Activated naive CD4-positive, alpha-beta T cell treated with anti-CD3 and anti-CD28 coated beads, Interleukin-2, amount 50 U/mL, for 24 hours (primary cell): ENCODE results near the gene ASB6.

Source experiments
- H3K27ac Mint-ChIP-seq: one replicate; pipeline ENCODE4 v1.8.0; 2021; ENCODE audit warnings: mild to moderate bottlenecking, mixed read lengths
- H3K27me3 Mint-ChIP-seq: one replicate; pipeline ENCODE4 v1.8.0; 2021; ENCODE audit warnings: mixed read lengths
- H3K36me3 Mint-ChIP-seq: one replicate; pipeline ENCODE4 v1.8.0; 2021; ENCODE audit warnings: mixed read lengths
- H3K4me1 Mint-ChIP-seq: one replicate; pipeline ENCODE4 v1.8.0; 2021; ENCODE audit warnings: mixed read lengths
- H3K4me3 Mint-ChIP-seq: one replicate; pipeline ENCODE4 v1.8.0; 2021; ENCODE audit warnings: mild to moderate bottlenecking, mixed read lengths
- H3K9me3 Mint-ChIP-seq: one replicate; pipeline ENCODE4 v1.8.0; 2021; ENCODE audit warnings: mixed read lengths

Gene ASB6

DNA sequence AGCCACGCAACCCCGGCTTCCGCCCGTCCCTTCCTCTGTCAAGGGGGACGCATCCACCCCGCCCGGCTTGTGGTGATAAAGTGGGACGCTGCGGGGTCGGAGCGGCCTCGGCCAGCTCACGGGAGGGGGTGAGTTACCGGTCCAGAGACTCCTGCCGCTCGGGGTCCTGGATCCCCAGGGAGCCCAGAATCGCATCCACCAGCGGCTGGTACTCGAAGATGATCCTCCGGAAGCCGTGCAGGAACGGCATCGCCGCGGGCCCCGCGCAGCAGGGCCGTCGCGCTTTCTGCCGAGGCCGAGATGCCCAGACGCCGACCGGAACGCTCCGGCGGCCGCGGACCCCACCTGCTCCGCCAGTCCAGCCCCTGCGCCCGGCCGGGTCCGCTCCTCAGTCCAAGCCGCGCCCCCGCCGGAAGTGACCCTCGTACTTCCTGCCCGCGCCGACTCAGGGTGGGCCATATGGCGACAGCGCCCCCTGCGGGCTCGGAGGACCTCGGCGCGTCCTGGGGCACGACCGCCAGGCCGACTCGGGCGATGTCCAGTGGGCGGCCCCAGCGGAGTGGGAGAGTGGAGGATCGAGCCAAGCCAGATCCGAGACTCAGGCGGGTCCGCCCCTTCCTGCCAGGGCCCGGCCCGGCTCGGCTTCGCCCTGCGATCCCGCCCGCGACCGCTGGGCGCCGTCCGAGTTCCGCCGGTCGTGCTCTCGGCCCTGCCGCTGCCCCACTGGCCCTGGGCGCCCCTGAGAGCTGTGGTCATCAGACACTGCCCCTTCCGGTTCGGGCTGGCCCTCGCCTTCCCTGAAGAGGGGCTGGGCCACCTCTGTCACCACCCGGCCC, at the start of gene ASB6:
Gene ASB6 (minus strand): TSS at position 402 of the 836 bp plus-strand sequence. CDS start 152 bp downstream, at position 250.
- peaks cover 23% of the 10 kb centered on the region for H3K4me1 Mint-ChIP-seq
- H3K36me3 Mint-ChIP-seq, result peaks cover 1% of the 10 kb centered on the region
- no peaks in the 10 kb centered on the region for H3K9me3 Mint-ChIP-seq
- H3K27me3 Mint-ChIP-seq, result no peaks in the 10 kb centered on the region
- H3K4me3 Mint-ChIP-seq, result peak within 1 kb of the TSS; percentile 91
- peak within 1 kb of the TSS; percentile 79 for H3K27ac Mint-ChIP-seq

DNA sequence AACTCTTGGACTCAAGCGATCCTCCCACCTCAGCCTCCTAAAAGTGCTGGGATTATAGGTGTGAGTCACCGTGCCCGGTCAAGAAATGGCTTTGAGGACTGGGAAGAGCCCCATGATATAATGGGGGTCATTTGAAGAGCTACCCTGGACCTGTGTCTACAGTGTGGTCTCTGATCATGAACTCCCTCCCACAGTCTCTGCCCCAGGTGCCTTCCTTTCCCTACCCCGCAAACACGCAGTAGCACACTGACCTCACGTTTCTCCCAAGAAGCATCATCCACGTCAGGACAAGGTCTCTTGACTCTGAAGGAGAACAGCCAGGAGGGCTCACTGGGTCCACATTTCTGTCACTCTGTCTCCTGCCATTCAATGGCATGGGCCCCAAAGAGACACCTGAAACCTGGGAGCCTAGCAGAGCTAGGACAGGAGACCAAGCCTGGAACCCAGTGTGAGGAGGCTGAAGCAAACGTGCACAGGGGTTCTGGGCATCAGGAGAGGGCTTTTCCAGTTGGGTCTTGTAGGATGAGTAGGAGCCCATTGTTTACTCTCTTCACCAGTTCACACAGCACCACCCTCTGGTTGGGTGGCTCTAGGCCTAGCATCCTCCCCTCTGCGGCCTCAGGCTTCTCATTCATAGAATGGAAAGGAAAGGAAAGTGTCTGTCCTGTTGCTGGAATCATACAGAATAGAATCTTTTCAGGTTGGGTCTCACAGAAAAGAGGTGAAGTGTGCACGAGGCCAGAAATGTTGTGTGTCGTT, 46.5 kb upstream of the ASB6 start:
- Mint-ChIP-seq H3K27ac (no peak overlapping the region), H3K9me3 (no peaks in the 10 kb centered on the region), H3K27me3 (no peaks in the 10 kb centered on the region), H3K4me3 (no peak overlapping the region), H3K36me3 (no peaks in the 10 kb centered on the region), H3K4me1 (no peaks in the 10 kb centered on the region)

- Mint-ChIP-seq H3K4me1 (no peaks in the 10 kb centered on the region), H3K27ac (no peak overlapping the region), H3K36me3 (no peaks in the 10 kb centered on the region), H3K27me3 (no peaks in the 10 kb centered on the region), H3K4me3 (no peak overlapping the region), H3K9me3 (no peaks in the 10 kb centered on the region)
These were observed 45.4 kb upstream of the ASB6 start for GRCh38 chr9:129687391-129687790.

GRCh38 chr9:129686736-129687135, 44.8 kb upstream of the ASB6 start:
- Mint-ChIP-seq H3K9me3 (no peaks in the 10 kb centered on the region), H3K36me3 (no peaks in the 10 kb centered on the region), H3K27me3 (peaks cover 2% of the 10 kb centered on the region), H3K4me3 (no peak overlapping the region), H3K27ac (no peak overlapping the region), H3K4me1 (no peaks in the 10 kb centered on the region)

DNA sequence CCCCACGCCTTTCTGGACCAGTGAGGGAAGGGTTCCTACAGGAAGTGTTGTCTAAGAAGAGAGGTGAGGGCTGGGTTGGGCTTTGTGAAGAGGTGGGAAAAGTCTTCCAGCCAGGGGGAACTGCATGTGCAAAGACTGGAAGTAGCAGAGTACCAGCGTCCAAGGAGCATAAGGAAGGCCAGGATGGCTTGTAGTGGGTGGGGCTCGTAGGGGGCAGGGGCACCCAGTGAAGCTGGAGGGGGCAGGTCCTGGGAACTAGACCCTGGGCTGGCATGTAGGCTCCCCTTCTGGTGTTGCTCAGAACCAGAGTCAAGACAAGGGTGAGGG, 43.9 kb upstream of the ASB6 start:
- Mint-ChIP-seq H3K4me1 (no peaks in the 10 kb centered on the region), H3K36me3 (no peaks in the 10 kb centered on the region), H3K9me3 (no peaks in the 10 kb centered on the region), H3K27ac (no peak overlapping the region), H3K27me3 (peaks cover 2% of the 10 kb centered on the region), H3K4me3 (no peak overlapping the region)

DNA sequence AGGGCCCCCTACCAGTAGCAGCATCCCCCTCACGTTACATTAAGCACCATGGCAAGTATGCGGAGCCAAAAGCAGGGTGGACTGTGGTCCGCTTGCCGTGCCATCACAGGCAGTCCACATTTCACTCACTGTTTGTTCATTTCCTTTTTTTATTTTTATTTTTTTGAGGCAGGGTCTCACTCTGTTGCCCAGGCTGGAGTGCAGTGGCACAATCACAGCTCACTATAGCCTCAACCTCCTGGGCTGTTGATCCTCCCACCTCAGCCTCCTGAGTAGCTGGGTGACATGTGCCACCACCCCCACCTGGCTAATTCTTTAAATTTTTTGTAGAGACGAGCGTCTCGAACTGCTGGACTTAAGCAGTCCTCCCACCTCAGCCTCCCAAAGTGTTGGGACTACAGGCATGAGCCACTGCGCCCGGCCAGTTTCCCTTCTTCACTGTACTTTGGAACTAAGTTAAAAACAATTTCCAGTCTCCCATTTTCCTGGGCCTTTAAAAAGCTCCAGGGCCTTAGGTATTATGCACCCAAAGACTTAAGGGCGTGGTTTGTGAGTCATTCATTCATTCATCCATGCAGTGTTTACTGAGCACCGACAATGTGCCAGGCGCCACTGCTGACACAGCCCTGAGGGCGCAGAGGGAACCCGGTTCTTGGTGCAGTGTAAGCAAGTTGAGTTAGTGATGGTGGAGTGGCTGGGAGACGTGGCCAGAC, 43.4 kb upstream of the ASB6 start:
- Mint-ChIP-seq H3K4me1 (no peaks in the 10 kb centered on the region), H3K9me3 (no peaks in the 10 kb centered on the region), H3K27me3 (peaks cover 4% of the 10 kb centered on the region), H3K27ac (no peak overlapping the region), H3K36me3 (no peaks in the 10 kb centered on the region), H3K4me3 (no peak overlapping the region)

- Mint-ChIP-seq H3K27ac (no peak overlapping the region), H3K9me3 (no peaks in the 10 kb centered on the region), H3K4me1 (no peaks in the 10 kb centered on the region), H3K27me3 (peaks cover 6% of the 10 kb centered on the region), H3K4me3 (no peak overlapping the region), H3K36me3 (no peaks in the 10 kb centered on the region)
These were observed 40.4 kb upstream of the ASB6 start for GRCh38 chr9:129682381-129682780.

- H3K27ac Mint-ChIP-seq, result no peak overlapping the region
- no peaks in the 10 kb centered on the region for H3K4me1 Mint-ChIP-seq
- no peaks in the 10 kb centered on the region for H3K9me3 Mint-ChIP-seq
- peaks cover 8% of the 10 kb centered on the region for H3K27me3 Mint-ChIP-seq
- H3K36me3 Mint-ChIP-seq, result no peaks in the 10 kb centered on the region
- no peak overlapping the region for H3K4me3 Mint-ChIP-seq
These were observed 40.0 kb upstream of the ASB6 start for GRCh38 chr9:129681924-129682323.

GRCh38 chr9:129679537-129679936, 37.6 kb upstream of the ASB6 start:
- H3K27me3 Mint-ChIP-seq, result peaks cover 9% of the 10 kb centered on the region

DNA sequence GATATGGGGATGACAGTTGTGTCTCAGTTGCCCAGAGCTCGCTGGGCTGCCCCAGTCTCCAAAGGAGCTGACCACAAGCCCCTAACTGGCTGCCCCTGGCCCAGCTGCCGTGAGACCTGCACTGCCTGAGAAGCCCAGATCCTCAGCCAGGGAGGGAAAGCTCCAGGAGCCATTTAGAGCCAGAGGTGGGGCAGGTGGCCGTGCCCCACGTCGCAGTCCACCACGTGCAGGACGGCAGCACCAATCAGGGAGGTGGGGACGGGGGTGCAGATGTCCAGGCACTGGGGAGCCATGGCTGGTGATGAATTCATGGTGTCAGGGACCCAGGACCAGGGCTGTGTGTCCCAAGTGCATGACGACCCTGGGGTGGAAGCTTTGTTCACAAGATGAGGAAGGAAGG, 36.9 kb upstream of the ASB6 start:
- Mint-ChIP-seq H3K4me3 (no peak overlapping the region), H3K9me3 (no peaks in the 10 kb centered on the region), H3K27ac (no peak overlapping the region), H3K36me3 (no peaks in the 10 kb centered on the region), H3K27me3 (peaks cover 9% of the 10 kb centered on the region), H3K4me1 (no peaks in the 10 kb centered on the region)

More at GRCh38 chr9:129679537-129679936, 37.6 kb upstream of the ASB6 start:
- Mint-ChIP-seq H3K4me1 (no peaks in the 10 kb centered on the region), H3K4me3 (no peak overlapping the region), H3K9me3 (no peaks in the 10 kb centered on the region), H3K27ac (no peak overlapping the region), H3K36me3 (no peaks in the 10 kb centered on the region)

GRCh38 chr9:129677456-129677855, 35.5 kb upstream of the ASB6 start:
- no peaks in the 10 kb centered on the region for H3K4me1 Mint-ChIP-seq
- H3K27me3 Mint-ChIP-seq, result peaks cover 9% of the 10 kb centered on the region
- H3K36me3 Mint-ChIP-seq, result no peaks in the 10 kb centered on the region
- no peaks in the 10 kb centered on the region for H3K9me3 Mint-ChIP-seq
- no peak overlapping the region for H3K4me3 Mint-ChIP-seq
- no peak overlapping the region for H3K27ac Mint-ChIP-seq

- H3K4me3 Mint-ChIP-seq, result no peak overlapping the region
- H3K4me1 Mint-ChIP-seq, result no peaks in the 10 kb centered on the region
- peaks cover 7% of the 10 kb centered on the region for H3K27me3 Mint-ChIP-seq
- H3K27ac Mint-ChIP-seq, result no peak overlapping the region
- H3K9me3 Mint-ChIP-seq, result no peaks in the 10 kb centered on the region
- H3K36me3 Mint-ChIP-seq, result no peaks in the 10 kb centered on the region
These were observed 35.0 kb upstream of the ASB6 start for GRCh38 chr9:129676975-129677374.

- H3K4me3 Mint-ChIP-seq, result no peak overlapping the region
- no peaks in the 10 kb centered on the region for H3K36me3 Mint-ChIP-seq
- no peaks in the 10 kb centered on the region for H3K4me1 Mint-ChIP-seq
- H3K9me3 Mint-ChIP-seq, result no peaks in the 10 kb centered on the region
- peaks cover 7% of the 10 kb centered on the region for H3K27me3 Mint-ChIP-seq
- H3K27ac Mint-ChIP-seq, result no peak overlapping the region
These were observed 34.3 kb upstream of the ASB6 start for GRCh38 chr9:129676287-129676686.

DNA sequence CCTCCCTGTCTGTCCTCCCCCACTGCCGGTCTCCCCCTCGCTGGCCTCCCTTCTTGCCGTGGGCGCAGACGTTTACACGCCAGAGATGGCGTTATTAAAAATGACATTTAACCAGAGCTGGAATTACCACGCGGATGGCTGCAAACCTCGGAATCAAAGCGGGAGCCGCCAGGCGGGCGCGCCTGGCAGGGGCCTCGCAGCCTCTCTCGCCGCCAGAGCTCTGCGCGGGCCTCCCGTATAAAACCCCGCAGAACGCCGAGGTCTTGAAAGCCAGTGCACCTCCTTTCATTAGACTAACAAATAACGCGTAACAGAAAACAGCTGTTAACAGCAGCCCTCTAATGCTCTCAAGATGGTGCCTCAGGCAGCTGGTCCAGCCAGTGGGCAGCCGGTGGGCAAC, 33.7 kb upstream of the ASB6 start:
- H3K27me3 Mint-ChIP-seq, result peaks cover 6% of the 10 kb centered on the region
- no peaks in the 10 kb centered on the region for H3K4me1 Mint-ChIP-seq
- H3K36me3 Mint-ChIP-seq, result no peaks in the 10 kb centered on the region
- H3K9me3 Mint-ChIP-seq, result no peaks in the 10 kb centered on the region
- H3K4me3 Mint-ChIP-seq, result no peak overlapping the region
- no peak overlapping the region for H3K27ac Mint-ChIP-seq

GRCh38 chr9:129674229-129674628, 32.3 kb upstream of the ASB6 start:
- Mint-ChIP-seq H3K9me3 (no peaks in the 10 kb centered on the region), H3K4me3 (no peak overlapping the region), H3K27ac (no peak overlapping the region), H3K36me3 (no peaks in the 10 kb centered on the region), H3K27me3 (peaks cover 5% of the 10 kb centered on the region), H3K4me1 (no peaks in the 10 kb centered on the region)

DNA sequence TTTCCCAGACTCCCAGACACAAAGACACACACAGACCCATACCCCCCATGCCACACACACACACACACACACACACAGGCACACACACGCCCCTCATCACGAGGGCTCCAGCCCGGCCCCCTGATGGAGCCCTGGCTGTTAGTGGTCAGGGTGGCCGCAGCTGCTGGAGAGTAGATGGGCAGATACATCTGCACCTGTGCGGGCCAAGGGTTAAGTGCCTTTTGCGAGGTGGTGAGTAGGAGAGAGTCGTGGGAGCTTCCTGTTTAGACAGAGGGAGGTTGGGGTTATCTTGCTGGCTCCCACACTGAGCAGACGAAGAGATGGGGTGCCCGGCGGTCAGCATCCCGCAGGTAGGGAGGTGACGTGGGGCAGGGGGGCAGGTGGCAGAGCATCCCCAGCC, 31.7 kb upstream of the ASB6 start:
- Mint-ChIP-seq H3K4me1 (no peaks in the 10 kb centered on the region), H3K27me3 (peaks cover 5% of the 10 kb centered on the region), H3K36me3 (no peaks in the 10 kb centered on the region), H3K4me3 (no peak overlapping the region), H3K9me3 (no peaks in the 10 kb centered on the region), H3K27ac (no peak overlapping the region)
